ENCODE results near the gene IGSF21. TPM values are rescaled to one million over a fixed set of nuclear protein-coding genes. Genes with fewer than 3 reads are reported as not detected.

The IGSF21 gene
- total and polyA plus RNA-seq, 2 of the 8 experiments (the other 6 are each of a cell fraction or from before 2014, with no cell fraction given): 22.5 to 28.5 TPM

DNA sequence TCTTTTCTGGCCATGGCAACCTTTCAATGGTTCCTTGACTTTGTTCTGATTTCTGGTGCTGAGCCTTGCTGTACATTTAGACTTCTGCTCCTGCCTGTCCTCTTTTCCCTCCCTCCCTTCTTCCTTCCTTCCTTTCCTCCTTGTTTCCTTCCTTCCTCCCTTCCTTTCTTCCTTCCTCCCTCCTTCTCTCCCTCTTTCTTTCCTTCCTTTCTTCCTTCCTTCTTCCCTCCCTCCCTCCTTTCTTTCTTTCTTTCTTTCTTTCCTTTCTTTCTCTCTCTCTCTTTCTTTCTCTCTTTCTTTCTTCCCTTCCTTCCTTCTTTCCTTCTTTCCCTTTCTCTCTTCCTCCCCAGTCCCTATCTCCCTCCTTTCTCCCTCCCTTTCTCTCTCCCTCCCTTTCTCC is 10.4 kb upstream of the IGSF21 start (continued):
- TF ChIP-seq SIN3A (conservative IDR thresholded peaks at IDR 0.05 in 1 of 2, IDR thresholded peaks at IDR 0.05 in 1 of 2; ENCODE audit: low read depth in 1 of 2, low read length in 2 of 2) (no peak), SIX5 (IDR thresholded peaks at IDR 0.05; ENCODE audit: low read depth, low read length) (no peak), ASH2L (IDR thresholded peaks at IDR 0.05; ENCODE audit: low read length) (no peak), FOSL1 (IDR thresholded peaks at IDR 0.05; ENCODE audit: insufficient read depth, low read depth, low read length) (no peak), ZNF274 (IDR thresholded peaks at IDR 0.05; ENCODE audit: borderline replicate concordance, extremely low read depth, low read length) (no peak), RBBP5 (IDR thresholded peaks at IDR 0.05; ENCODE audit: borderline replicate concordance, low read depth, low read length) (no peak), E2F6 (IDR thresholded peaks at IDR 0.05) (no peak)
